Heart right ventricle (tissue), 16 donors: ENCODE results near the gene GRB10. TPM values are rescaled to one million over a fixed set of nuclear protein-coding genes. Genes with fewer than 3 reads are reported as not detected.

Experiments
- ATAC-seq, 8 donors: fragments of 200-7000 bp; cut with Tn5 transposase; one replicate each; pipeline ENCODE4 v1.9.1; 2020; ENCODE audit warnings: mild to moderate bottlenecking in 8 of 8, moderate library complexity in 8 of 8, moderate number of reproducible peaks in 1 of 8
- DNase-seq, 2 donors: peaks; one replicate each; pipeline ENCODE4 v3.0.0-alpha.2; 2020
- H3K27ac ChIP-seq, 10 donors: fragments of 200-600 bp; sonication (generic) in 2 of 10; one replicate each; pipeline versions ENCODE4 v1.5.0 to v1.8.0; 2020 to 2022; ENCODE audit warnings: mild to moderate bottlenecking in 3 of 10
- H3K27me3 ChIP-seq, 7 donors: fragments of 200-600 bp; one replicate each; pipeline ENCODE4 v1.8.0; 2021 to 2022; ENCODE audit warnings: mild to moderate bottlenecking in 2 of 7
- H3K36me3 ChIP-seq, 9 donors: fragments of 200-600 bp; sonication (generic) in 1 of 9; one replicate each; pipeline versions ENCODE4 v1.5.0 to v1.8.0; 2020 to 2022; ENCODE audit warnings: mild to moderate bottlenecking in 2 of 9
- H3K4me1 ChIP-seq, 9 donors: fragments of 200-600 bp; sonication (generic) in 1 of 9; one replicate each; pipeline versions ENCODE4 v1.5.0 to v1.8.0; 2020 to 2022; ENCODE audit warnings: mild to moderate bottlenecking in 4 of 9
- H3K4me3 ChIP-seq, 10 donors: fragments of 200-600 bp; sonication (generic) in 2 of 10; one replicate each; pipeline versions ENCODE4 v1.5.0 to v1.8.0; 2020 to 2022; ENCODE audit warnings: mild to moderate bottlenecking in 7 of 10, moderate library complexity in 2 of 10
- H3K9me3 ChIP-seq, 11 donors: fragments of 200-600 bp in 10 of 11; sonication (generic) in 2 of 11; one replicate each; pipeline versions ENCODE4 v1.5.0 to v1.8.0; 2013 to 2022; ENCODE audit warnings: mild to moderate bottlenecking in 2 of 11, control low read depth in 1 of 11, moderate library complexity in 1 of 11
- WGBS, 2 donors: extraction: QIAGEN DNeasy Blood & Tissue Kit; methylation state at CpG; one replicate each; pipeline ENCODE4 v1.1.7; 2013; ENCODE audit warnings: inconsistent platforms in 1 of 2; 5-methylcytosine and 5-hydroxymethylcytosine counted together
- intact Hi-C, 10 donors: fragments of 100-400 bp; cut with DNase I; formaldehyde crosslinking; loops; one replicate each; pipeline versions ENCODE4 v1.11.1 to v1.14.2; 2022
- polyA plus RNA-seq, 2 donors: library from polyadenylated mRNA; stranded (reverse); fragments of 200-250 nt; gene quantifications; one replicate each; pipeline ENCODE4 v1.2.3, GENCODE V29; 2013
- total RNA-seq, 10 donors: library from RNA; stranded (reverse); fragmentation: NEBNext Ultra II Directional in 3 of 10; extraction: Animal tissue kit (Norgen Biotek cat#: 25700) in 3 of 10; gene quantifications; one replicate each; pipeline versions ENCODE4 v1.2.1 to v1.2.4, GENCODE V29; 2021 to 2023
- TF ChIP-seq, protein P1 (sequence below), 9 donors: fragments of 200-600 bp; sonication (generic) in 2 of 9; IDR thresholded peaks; one replicate each; pipeline versions ENCODE4 v1.5.0 to v1.8.0; 2021 to 2022; ENCODE audit warnings: antibody characterized with exemption in 9 of 9, mild to moderate bottlenecking in 5 of 9, moderate library complexity in 1 of 9
- donor health status: Arrhythmogenic right ventricular cardiomyopathy.
- donor health status: ischemic (EF 13 %, LVEDD 7.1; RV severe dilation, severe dysfunction).
- donor health status: healthy with polysubstance abuse.
- donor health status: DM: no; HTN: yes; CAD: no.
- donor health status: DM: no; HTN: no; CAD: no.
- donor health status: ischemic (EF 25% LVEDD 6.9; RV normal size, moderate dysfunction).
- donor health status: ischemic (EF 25% LVEDD 5.7; RV mildly dilated, moderate dysfunction).
- donor health status: healthy.
- donor health status: DM: yes; HTN: yes; CAD: no.
- donor health status: Ischemic cardiomyopathy.
- donor health status: ischemic (EF 35%, LVEDD 5.7; RV mildly dilated, moderate dysfunction).
- donor health status: nonischemic (EF 11% LVEDD 7.7; RV severe dilation, severe dysfunction).
- donor health status: DM: yes; HTN: yes; CAD: no.
- donor health status: PGD.
- donor health status: ischemic (EF 29% LVEDD 5.4; RV normal size, mild dysfunction).
- donor health status: nonischemic (EF 23%, LVEDD 6.1; RV moderate dilation, normal function).

Gene GRB10
- total and polyA plus RNA-seq, 12 donors, result 13.2 to 48.7 (median 29.6) TPM

DNA sequence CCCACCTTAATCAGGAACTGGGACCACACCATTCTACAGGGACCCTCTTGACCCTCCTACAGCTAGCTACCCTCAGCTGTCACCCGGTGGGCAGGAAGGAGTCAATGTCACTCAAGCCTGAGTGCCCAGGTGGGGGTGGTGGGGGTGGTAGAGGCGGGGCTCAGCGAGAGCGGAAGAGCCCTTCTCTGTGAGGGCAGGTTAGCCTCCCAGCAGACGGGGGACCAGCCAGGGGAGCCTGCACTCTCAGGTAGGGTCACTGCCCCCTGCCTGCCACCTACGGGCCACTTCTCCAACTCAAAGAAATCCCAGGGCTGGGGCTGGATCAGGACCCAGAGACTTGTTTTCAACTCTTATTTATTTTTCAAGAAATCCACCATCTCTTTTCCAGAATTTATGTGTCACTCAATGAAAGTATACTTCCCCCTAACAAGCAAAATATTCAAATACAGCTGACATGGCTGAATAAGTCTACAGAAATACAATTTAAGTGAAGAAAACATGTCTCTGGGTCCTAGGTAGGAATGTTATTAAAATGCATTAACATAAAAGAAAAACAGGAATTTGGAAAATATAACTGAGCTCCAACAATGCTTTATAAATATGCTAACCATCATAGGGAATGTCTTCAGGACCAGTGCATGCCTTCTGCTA is 154.1 kb downstream of the GRB10 start:
- H3K9me3 ChIP-seq, result peaks cover 0 to under 1% (median 0%) of the 10 kb centered on the region in 11 donors
- DNase-seq, result no peak
- peak overlapping the region in 9 of 10 donors; percentile 10 to 76 (median 57) for H3K27ac ChIP-seq
- ATAC-seq, result peak in 6 of 8 donors; percentile 11 to 63 (median 52)
- peaks cover 0 to 45% (median 8%) of the 10 kb centered on the region in 9 donors for H3K36me3 ChIP-seq
- no peaks in the 10 kb centered on the region for H3K27me3 ChIP-seq
- H3K4me3 ChIP-seq, result peak overlapping the region in 5 of 10 donors; percentile 1 to 17 (median 13)
- intact Hi-C loops, result loop anchor here in 2 of 10 donors (5.0 kb wide), 1 partner anchor 39 kb away; no protein-coding TSS in a partner anchor
- WGBS, 2 donors, result 47 to 75% methylated on average over 6 of the region's 6 CpGs
- H3K4me1 ChIP-seq, result peaks cover 9 to 73% (median 39%) of the 10 kb centered on the region in 9 donors
- TF ChIP-seq, protein P1, sequence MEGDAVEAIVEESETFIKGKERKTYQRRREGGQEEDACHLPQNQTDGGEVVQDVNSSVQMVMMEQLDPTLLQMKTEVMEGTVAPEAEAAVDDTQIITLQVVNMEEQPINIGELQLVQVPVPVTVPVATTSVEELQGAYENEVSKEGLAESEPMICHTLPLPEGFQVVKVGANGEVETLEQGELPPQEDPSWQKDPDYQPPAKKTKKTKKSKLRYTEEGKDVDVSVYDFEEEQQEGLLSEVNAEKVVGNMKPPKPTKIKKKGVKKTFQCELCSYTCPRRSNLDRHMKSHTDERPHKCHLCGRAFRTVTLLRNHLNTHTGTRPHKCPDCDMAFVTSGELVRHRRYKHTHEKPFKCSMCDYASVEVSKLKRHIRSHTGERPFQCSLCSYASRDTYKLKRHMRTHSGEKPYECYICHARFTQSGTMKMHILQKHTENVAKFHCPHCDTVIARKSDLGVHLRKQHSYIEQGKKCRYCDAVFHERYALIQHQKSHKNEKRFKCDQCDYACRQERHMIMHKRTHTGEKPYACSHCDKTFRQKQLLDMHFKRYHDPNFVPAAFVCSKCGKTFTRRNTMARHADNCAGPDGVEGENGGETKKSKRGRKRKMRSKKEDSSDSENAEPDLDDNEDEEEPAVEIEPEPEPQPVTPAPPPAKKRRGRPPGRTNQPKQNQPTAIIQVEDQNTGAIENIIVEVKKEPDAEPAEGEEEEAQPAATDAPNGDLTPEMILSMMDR (IDR thresholded peaks at IDR 0.05), result peak in 1 of 9 donors; percentile 13

DNA sequence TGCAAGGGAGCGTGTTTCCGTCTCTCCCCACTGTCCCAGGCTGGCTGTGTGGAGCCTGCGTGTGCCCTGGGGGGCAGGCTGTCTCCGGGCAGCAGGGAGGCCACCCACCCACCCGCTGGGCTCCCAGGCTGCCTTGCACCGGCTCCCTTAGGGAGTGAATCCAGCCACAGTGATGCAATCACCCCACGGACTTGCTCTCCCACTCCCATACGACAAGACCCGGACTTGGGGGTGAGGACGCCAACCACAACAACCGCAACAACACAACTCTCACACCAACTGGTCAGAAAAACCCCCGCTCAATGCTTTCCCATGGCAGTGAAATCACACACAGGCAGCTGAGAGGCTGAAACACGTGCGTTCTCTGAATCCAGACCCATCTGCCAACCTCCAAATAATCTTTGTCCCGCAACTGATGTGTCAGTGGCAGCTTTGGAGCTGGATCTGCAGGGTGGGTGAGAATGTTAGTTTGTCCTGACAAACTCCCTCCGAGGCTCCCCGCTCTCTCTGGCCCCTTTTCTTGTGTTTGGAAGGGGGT is 154.8 kb downstream of the GRB10 start:
- TF ChIP-seq, protein P1 (IDR thresholded peaks at IDR 0.05), result no peak
- H3K27ac ChIP-seq, result peak overlapping the region in 8 of 10 donors; percentile 10 to 76 (median 57)
- WGBS, 2 donors, result 67 to 77% methylated on average over 17 of the region's 17 CpGs
- ATAC-seq (peak in 2 of 8 donors; percentile 16 to 17), DNase-seq (no peak)
- peak overlapping the region in 3 of 10 donors; percentile 1 to 17 (median 13) for H3K4me3 ChIP-seq
- peaks cover 9 to 78% (median 37%) of the 10 kb centered on the region in 9 donors for H3K4me1 ChIP-seq
- peaks cover 0 to 50% (median 8%) of the 10 kb centered on the region in 9 donors for H3K36me3 ChIP-seq
- intact Hi-C loops, result loop anchor here in 2 of 10 donors (5.0 kb wide), 1 partner anchor 39 kb away; no protein-coding TSS in a partner anchor
- H3K27me3 ChIP-seq, result no peaks in the 10 kb centered on the region
- no peaks in the 10 kb centered on the region for H3K9me3 ChIP-seq

DNA sequence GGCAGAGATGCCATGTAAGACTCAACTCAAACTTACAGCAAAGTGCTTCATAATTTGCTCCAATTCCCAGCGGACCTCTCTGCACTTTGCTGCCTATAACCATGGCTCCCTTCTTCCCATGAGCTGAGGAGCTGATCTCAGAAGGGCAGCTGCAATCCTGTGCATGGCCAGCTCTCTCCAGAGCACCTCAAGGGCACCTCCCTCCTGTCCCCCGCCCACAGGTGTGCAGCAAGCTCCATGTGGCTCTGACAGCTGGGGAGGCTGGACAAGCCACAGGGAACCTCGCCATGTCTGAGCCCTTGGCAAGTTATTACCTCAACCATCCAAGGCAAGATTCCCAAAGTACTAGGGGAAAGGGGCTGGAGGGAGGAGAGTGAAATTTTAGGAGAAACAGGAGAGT is 156.4 kb downstream of the GRB10 start:
- intact Hi-C loops, result loop anchor here in 2 of 10 donors (5.0 kb wide), 1 partner anchor 41 kb away; no protein-coding TSS in a partner anchor
- ATAC-seq (no peak), DNase-seq (no peak)
- Histone ChIP-seq H3K9me3 (no peaks in the 10 kb centered on the region), H3K4me3 (no peak overlapping the region), H3K36me3 (peaks cover 0 to 50% (median 8%) of the 10 kb centered on the region in 9 donors), H3K27ac (no peak overlapping the region), H3K27me3 (no peaks in the 10 kb centered on the region), H3K4me1 (peaks cover 3 to 77% (median 46%) of the 10 kb centered on the region in 9 donors)
- 93 to 96% methylated on average over 3 of the region's 3 CpGs for WGBS, 2 donors
- TF ChIP-seq, protein P1 (IDR thresholded peaks at IDR 0.05), result no peak

DNA sequence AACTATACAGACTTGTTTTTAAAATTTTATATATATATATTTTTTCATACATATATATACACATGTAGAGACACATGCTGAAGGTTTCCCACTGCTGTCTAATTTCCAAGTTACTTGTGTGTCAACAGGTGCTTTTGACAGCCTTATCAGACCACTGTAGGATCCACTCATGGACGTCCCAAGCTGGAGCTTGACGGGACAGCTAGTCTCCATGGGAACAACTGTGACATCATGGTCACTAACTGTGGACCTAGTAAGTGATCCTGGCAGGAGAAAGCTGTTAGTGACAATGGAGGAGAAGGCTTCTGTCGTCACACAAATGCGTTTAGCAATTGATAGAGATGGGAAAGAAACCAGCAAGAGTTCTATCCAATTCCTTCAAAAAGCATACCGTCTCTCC is 157.3 kb downstream of the GRB10 start:
- WGBS, 2 donors, result 45 to 62% methylated on average over 5 of the region's 5 CpGs
- H3K27me3 ChIP-seq, result no peaks in the 10 kb centered on the region
- no peak overlapping the region for H3K4me3 ChIP-seq
- H3K27ac ChIP-seq, result no peak overlapping the region
- peaks cover 0 to 54% (median 8%) of the 10 kb centered on the region in 9 donors for H3K36me3 ChIP-seq
- peaks cover 0 to 77% (median 42%) of the 10 kb centered on the region in 9 donors for H3K4me1 ChIP-seq
- ATAC-seq (peak in 5 of 8 donors; percentile 53 to 90 (median 73)), DNase-seq (no peak)
- TF ChIP-seq, protein P1 (IDR thresholded peaks at IDR 0.05), result no peak
- H3K9me3 ChIP-seq, result no peaks in the 10 kb centered on the region
- intact Hi-C loops, result loop anchor here in 2 of 10 donors (5.0 kb wide), 1 partner anchor 42 kb away; no protein-coding TSS in a partner anchor
